Ascending aorta (tissue), 2 donors: ENCODE data around the gene GNS. TPM values are rescaled to one million over a fixed set of nuclear protein-coding genes. Genes with fewer than 3 reads are reported as not detected.

Experiments
- DNase-seq, 2 donors: peaks; one replicate each; pipeline ENCODE4 v3.0.0-alpha.2; 2019; ENCODE audit warnings: low spot score in 2 of 2
- H3K27ac ChIP-seq, 2 donors: fragments of 200-600 bp; sonication (generic); one replicate each; pipeline ENCODE4 v1.5.1; 2016 to 2017; ENCODE audit warnings: mild to moderate bottlenecking in 1 of 2
- H3K27me3 ChIP-seq: fragments of 200-600 bp; sonication (generic); one replicate; pipeline ENCODE4 v1.5.1; 2017
- H3K36me3 ChIP-seq, 2 donors: fragments of 200-600 bp; sonication (generic); one replicate each; pipeline ENCODE4 v1.5.1; 2016
- H3K4me1 ChIP-seq, 2 donors: fragments of 200-600 bp; sonication (generic); one replicate each; pipeline ENCODE4 v1.5.1; 2016 to 2017; ENCODE audit warnings: mild to moderate bottlenecking in 1 of 2
- H3K4me3 ChIP-seq, 2 donors: fragments of 200-600 bp; sonication (generic); one replicate each; pipeline ENCODE4 v1.5.1; 2016 to 2017; ENCODE audit warnings: mild to moderate bottlenecking in 1 of 2
- H3K9me3 ChIP-seq, 2 donors: fragments of 200-600 bp; sonication (generic); one replicate each; pipeline ENCODE4 v1.5.1; 2016
- CTCF ChIP-seq, 3 experiments: fragments of 200-600 bp in 2 of 3; fragments of 450-650 bp in 1 of 3; sonication (generic) in 2 of 3; IDR thresholded peaks; one replicate each; pipeline ENCODE4 v1.5.1; 2016 to 2019; ENCODE audit warnings: antibody characterized with exemption in 3 of 3, mild to moderate bottlenecking in 1 of 3, moderate library complexity in 1 of 3
- intact Hi-C: fragments of 100-400 bp; cut with DNase I; formaldehyde crosslinking; loops from one replicate; pipeline ENCODE4 v1.15.1; 2023
- total RNA-seq: library from RNA; depleted of rRNA; stranded (reverse); fragments of >200 nt; gene quantifications from one replicate; pipeline ENCODE4 v1.1.0, GENCODE V29; 2016

The GNS gene
- total RNA-seq, 1 donor from 2014 or later, result 105 TPM

- no peak for TF ChIP-seq CTCF (IDR thresholded peaks at IDR 0.05)
Observed at GRCh38 chr12:64724201-64724745, 34.9 kb downstream of the GNS start.

GRCh38 chr12:64723630-64724029 lies 35.6 kb downstream of the GNS start:
- TF ChIP-seq CTCF (IDR thresholded peaks at IDR 0.05), result no peak
- Histone ChIP-seq H3K4me1 (no peaks in the 10 kb centered on the region), H3K36me3 (peaks cover 30 to 62% of the 10 kb centered on the region in 2 donors), H3K27ac (no peak overlapping the region), H3K9me3 (no peaks in the 10 kb centered on the region), H3K27me3 (no peaks in the 10 kb centered on the region), H3K4me3 (no peak overlapping the region)
- intact Hi-C loops, result no loop called here
- DNase-seq, result no peak

More at GRCh38 chr12:64724201-64724745, 34.9 kb downstream of the GNS start:
- Histone ChIP-seq H3K36me3 (peaks cover 29 to 63% of the 10 kb centered on the region in 2 donors), H3K9me3 (no peaks in the 10 kb centered on the region), H3K4me3 (no peak overlapping the region), H3K27ac (no peak overlapping the region), H3K4me1 (no peaks in the 10 kb centered on the region), H3K27me3 (no peaks in the 10 kb centered on the region)
- DNase-seq, result no peak
- intact Hi-C loops, result no loop called here

GRCh38 chr12:64722835-64723234 lies 36.4 kb downstream of the GNS start:
- intact Hi-C loops, result no loop called here
- H3K27me3 ChIP-seq, result no peaks in the 10 kb centered on the region
- no peaks in the 10 kb centered on the region for H3K4me1 ChIP-seq
- no peaks in the 10 kb centered on the region for H3K9me3 ChIP-seq
- no peak for TF ChIP-seq CTCF (IDR thresholded peaks at IDR 0.05)
- no peak overlapping the region for H3K4me3 ChIP-seq
- no peak overlapping the region for H3K27ac ChIP-seq
- DNase-seq, result no peak
- H3K36me3 ChIP-seq, result peaks cover 27 to 56% of the 10 kb centered on the region in 2 donors

GRCh38 chr12:64720884-64721283 lies 38.3 kb downstream of the GNS start:
- H3K36me3 ChIP-seq, result peaks cover 32 to 76% of the 10 kb centered on the region in 2 donors
- no peak for TF ChIP-seq CTCF (IDR thresholded peaks at IDR 0.05)
- H3K27me3 ChIP-seq, result no peaks in the 10 kb centered on the region
- no peaks in the 10 kb centered on the region for H3K9me3 ChIP-seq
- no peak for DNase-seq
- no peak overlapping the region for H3K27ac ChIP-seq
- H3K4me1 ChIP-seq, result no peaks in the 10 kb centered on the region
- intact Hi-C loops, result no loop called here
- no peak overlapping the region for H3K4me3 ChIP-seq

- H3K9me3 ChIP-seq, result no peaks in the 10 kb centered on the region
- intact Hi-C loops, result no loop called here
- no peaks in the 10 kb centered on the region for H3K4me1 ChIP-seq
- no peak overlapping the region for H3K27ac ChIP-seq
- peaks cover 39 to 78% of the 10 kb centered on the region in 2 donors for H3K36me3 ChIP-seq
- H3K27me3 ChIP-seq, result no peaks in the 10 kb centered on the region
- no peak for DNase-seq
- no peak overlapping the region for H3K4me3 ChIP-seq
- no peak for TF ChIP-seq CTCF (IDR thresholded peaks at IDR 0.05)
Observed at GRCh38 chr12:64718649-64719048, 40.6 kb downstream of the GNS start.
